Endothelial cell of umbilical vein (primary cell): ENCODE data around the gene GCLC. TPM values are rescaled to one million over a fixed set of nuclear protein-coding genes. Genes with fewer than 3 reads are reported as not detected.

Experiments
- BruUV-seq: library from RNA; stranded (reverse); fragments of 400-500 nt; replicated peaks from 2 replicates; lab custom pipeline; 2021; lab: Mats Ljungman, UMichigan
- CTCF ChIA-PET: fragments of 300-600, 350-600 bp; sonication (Branson Sonifier 250); formaldehyde crosslinking; loops from one replicate; lab custom pipeline; 2021; ENCODE audit warnings: antibody characterized with exemption, inconsistent platforms; lab: Charles Lee
- POLR2A ChIA-PET: fragments of 300-600, 350-600 bp; sonication (Branson Sonifier 250); formaldehyde crosslinking; loops from one replicate; lab custom pipeline; 2021; ENCODE audit warnings: antibody characterized with exemption, inconsistent platforms; lab: Charles Lee
- DNase-seq: peaks from one replicate; pipeline ENCODE4 v3.0.0-alpha.2; 2011; ENCODE audit warnings: low read depth, low spot score
- FAIRE-seq: peaks from 2 replicates; lab custom pipeline; 2011; peaks lifted over from hg19 to GRCh38; lab: Jason Lieb, UNC
- H2AFZ ChIP-seq: 2 replicates; pipeline ENCODE4 v1.6.0; 2012; ENCODE audit warnings: low read depth, low read length, control low read depth, inconsistent platforms
- H3K27ac ChIP-seq: 2 replicates; pipeline ENCODE4 v1.5.1; 2011; ENCODE audit warnings: low read depth, mild to moderate bottlenecking, control low read depth, low read length, moderate library complexity; ENCODE audit not compliant: insufficient read depth
- H3K27me3 ChIP-seq, 2 experiments: 2 replicates each; pipeline versions ENCODE4 v1.6.0 to v1.6.1; 2011; ENCODE audit warnings: low read length in 2 of 2, mixed read lengths in 1 of 2; ENCODE audit not compliant: control insufficient read depth in 2 of 2, insufficient read depth in 2 of 2
- H3K36me3 ChIP-seq, 2 experiments: 2 replicates in 1 of 2; 3 replicates in 1 of 2; pipeline ENCODE4 v1.5.1; 2011; ENCODE audit warnings: low read length in 2 of 2, mild to moderate bottlenecking in 1 of 2, moderate library complexity in 1 of 2; ENCODE audit not compliant: control insufficient read depth in 2 of 2, insufficient read depth in 2 of 2; ENCODE audit errors: extremely low read depth in 1 of 2
- H3K4me1 ChIP-seq: 3 replicates; pipeline ENCODE4 v1.5.1; 2011; ENCODE audit warnings: mild to moderate bottlenecking, low read length; ENCODE audit not compliant: control insufficient read depth, insufficient read depth; ENCODE audit errors: extremely low read depth
- H3K4me2 ChIP-seq: 2 replicates; pipeline ENCODE4 v1.6.1; 2011; ENCODE audit warnings: low read length, control low read depth, mixed read lengths; ENCODE audit not compliant: insufficient read depth
- H3K4me3 ChIP-seq, 3 experiments: fragments of 200-600 bp in 1 of 3; sonication (generic), shearing (Covaris generic) in 1 of 3; replicated peaks in 1 of 3; 2 replicates each; pipeline ENCODE4 v1.5.1; 2011 to 2016; ENCODE audit warnings: control low read depth in 3 of 3, low read length in 3 of 3, mild to moderate bottlenecking in 2 of 3, inconsistent platforms in 1 of 3, low read depth in 1 of 3, moderate library complexity in 1 of 3; ENCODE audit not compliant: insufficient read depth in 1 of 3
- H3K79me2 ChIP-seq: 2 replicates; pipeline ENCODE4 v1.6.0; 2012; ENCODE audit warnings: low read length, inconsistent platforms; ENCODE audit not compliant: control insufficient read depth, insufficient read depth
- H3K9ac ChIP-seq: replicated peaks from 2 replicates; pipeline ENCODE3; 2011; ENCODE audit warnings: low read length, control low read depth; ENCODE audit not compliant: insufficient read depth; ENCODE audit errors: extremely low read depth
- H3K9me1 ChIP-seq: replicated peaks from 3 replicates; pipeline ENCODE4 v1.6.0; 2011; ENCODE audit warnings: mild to moderate bottlenecking, low read length; ENCODE audit not compliant: control insufficient read depth, insufficient read depth; ENCODE audit errors: extremely low read depth
- H3K9me3 ChIP-seq: replicated peaks from 2 replicates; pipeline ENCODE4 v1.5.1; 2012; ENCODE audit warnings: low read length, inconsistent platforms; ENCODE audit not compliant: control insufficient read depth, insufficient read depth
- H4K20me1 ChIP-seq: replicated peaks from 2 replicates; pipeline ENCODE3; 2011; ENCODE audit warnings: mild to moderate bottlenecking, low read length; ENCODE audit not compliant: control insufficient read depth, insufficient read depth; ENCODE audit errors: extremely low read depth
- EZH2 ChIP-seq: IDR thresholded peaks from 2 replicates; pipeline ENCODE4 v1.6.1; 2012; ENCODE audit warnings: borderline replicate concordance, low read depth, mild to moderate bottlenecking, moderate library complexity, low read length, inconsistent platforms; ENCODE audit not compliant: severe bottlenecking
- FOS ChIP-seq: IDR thresholded peaks from 2 replicates; pipeline ENCODE4 v1.6.1; 2011; ENCODE audit warnings: mild to moderate bottlenecking, low read length, moderate library complexity, borderline replicate concordance; ENCODE audit not compliant: insufficient read depth
- GATA2 ChIP-seq: IDR thresholded peaks from 2 replicates; pipeline ENCODE4 v1.7.0; 2011; ENCODE audit warnings: low read depth, mild to moderate bottlenecking, moderate library complexity, mixed read lengths, low read length; ENCODE audit not compliant: insufficient read length, insufficient read depth
- JUN ChIP-seq: IDR thresholded peaks from 2 replicates; pipeline ENCODE4 v1.6.1; 2011; ENCODE audit warnings: borderline replicate concordance, low read depth; ENCODE audit not compliant: insufficient read length, insufficient read depth
- MYC ChIP-seq: IDR thresholded peaks from one replicate; pipeline ENCODE4 v1.6.1; 2011; ENCODE audit warnings: mild to moderate bottlenecking, low read depth, low read length
- POLR2A ChIP-seq: IDR thresholded peaks from 2 replicates; pipeline ENCODE4 v1.6.1; 2012; ENCODE audit warnings: low read depth, mild to moderate bottlenecking, control low read depth, low read length
- POLR2AphosphoS5 ChIP-seq: IDR thresholded peaks from 2 replicates; pipeline ENCODE4 v1.6.1; 2012; ENCODE audit warnings: low read depth, mild to moderate bottlenecking, control low read depth, low read length, moderate library complexity; ENCODE audit not compliant: insufficient read depth
- dilution Hi-C: fragments of 300-500 bp; cut with MboI; formaldehyde crosslinking; loops from one replicate; pipeline ENCODE4 v1.15.0; 2019; ENCODE audit warnings: low sequenced_read_pairs; ENCODE audit not compliant: extremely low pct_ligation_motif_present
- intact Hi-C: fragments of 100-400 bp; cut with micrococcal nuclease; formaldehyde crosslinking; loops from one replicate; pipeline ENCODE4 v1.10.0; 2022
- polyA plus RNA-seq, 4 experiments: library from polyadenylated mRNA; depleted of rRNA in 3 of 4; stranded (reverse) in 3 of 4; unstranded in 1 of 4; fragments of >200 nt; gene quantifications; 2 replicates each; pipeline versions ENCODE4 v1.2.1 to v1.2.3, GENCODE V29; 2011 to 2012; ENCODE audit warnings: missing spikeins in 1 of 4
- total RNA-seq: library from RNA; stranded (reverse); gene quantifications from 2 replicates; pipeline ENCODE4 v1.2.3, GENCODE V29; 2021
- TF ChIP-seq, protein P1 (sequence below): IDR thresholded peaks from 2 replicates; pipeline ENCODE4 v1.6.1; 2011; ENCODE audit not compliant: insufficient read depth, insufficient read length
- TF ChIP-seq, protein P2 (sequence below), 2 donors: IDR thresholded peaks; 1 replicate in 1 of 2; 2 replicates in 1 of 2; pipeline ENCODE4 v1.5.1; 2011; ENCODE audit warnings: low read length in 2 of 2, mild to moderate bottlenecking in 2 of 2, moderate library complexity in 2 of 2, control low read depth in 1 of 2, inconsistent platforms in 1 of 2, low read depth in 1 of 2; ENCODE audit not compliant: insufficient read depth in 1 of 2; ENCODE audit errors: extremely low read depth in 1 of 2

Gene GCLC
- total and polyA plus RNA-seq, 2 donors (not counting 3 experiments of a cell fraction or from before 2014, with no cell fraction given), result 7.3 to 22.8 TPM

DNA sequence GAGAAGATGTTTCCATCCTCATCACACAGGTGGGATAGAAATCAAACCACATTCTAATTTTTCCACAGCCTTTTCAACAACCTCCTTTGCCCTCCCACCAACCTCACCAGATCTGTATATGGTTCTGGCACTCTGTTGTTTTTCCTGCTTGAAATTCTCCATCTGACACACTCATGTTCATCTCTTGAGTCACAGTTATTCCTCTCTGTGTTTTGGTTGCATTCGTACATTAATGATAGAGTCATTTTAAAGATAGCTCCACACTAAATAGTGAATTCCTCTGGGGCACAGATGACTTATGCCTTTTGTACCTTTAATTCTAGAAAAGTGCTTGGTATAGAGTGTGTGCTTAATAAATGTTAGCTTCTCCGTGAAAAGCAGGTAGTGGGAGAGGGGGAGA lies 1.4 kb upstream of the GCLC start:
- Histone ChIP-seq H2AFZ (no peak overlapping the region), H4K20me1 (no peaks in the 10 kb centered on the region), H3K9me1 (no peaks in the 10 kb centered on the region), H3K4me3 (no peak overlapping the region), H3K79me2 (peaks cover 13% of the 10 kb centered on the region), H3K9me3 (no peaks in the 10 kb centered on the region), H3K9ac (no peak overlapping the region), H3K4me1 (peaks cover 24% of the 10 kb centered on the region), H3K36me3 (no peaks in the 10 kb centered on the region), H3K4me2 (no peak overlapping the region), H3K27me3 (no peaks in the 10 kb centered on the region), H3K27ac (no peak overlapping the region)
- POLR2A ChIA-PET, result no interaction called here
- dilution Hi-C loops, result no loop called here
- TF ChIP-seq POLR2A, result no peak
- TF ChIP-seq, protein P1, sequence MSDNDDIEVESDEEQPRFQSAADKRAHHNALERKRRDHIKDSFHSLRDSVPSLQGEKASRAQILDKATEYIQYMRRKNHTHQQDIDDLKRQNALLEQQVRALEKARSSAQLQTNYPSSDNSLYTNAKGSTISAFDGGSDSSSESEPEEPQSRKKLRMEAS, result no peak
- TF ChIP-seq MYC, result no peak
- TF ChIP-seq POLR2AphosphoS5, result no peak
- TF ChIP-seq FOS, result no peak
- no peak for TF ChIP-seq JUN
- TF ChIP-seq, protein P2, sequence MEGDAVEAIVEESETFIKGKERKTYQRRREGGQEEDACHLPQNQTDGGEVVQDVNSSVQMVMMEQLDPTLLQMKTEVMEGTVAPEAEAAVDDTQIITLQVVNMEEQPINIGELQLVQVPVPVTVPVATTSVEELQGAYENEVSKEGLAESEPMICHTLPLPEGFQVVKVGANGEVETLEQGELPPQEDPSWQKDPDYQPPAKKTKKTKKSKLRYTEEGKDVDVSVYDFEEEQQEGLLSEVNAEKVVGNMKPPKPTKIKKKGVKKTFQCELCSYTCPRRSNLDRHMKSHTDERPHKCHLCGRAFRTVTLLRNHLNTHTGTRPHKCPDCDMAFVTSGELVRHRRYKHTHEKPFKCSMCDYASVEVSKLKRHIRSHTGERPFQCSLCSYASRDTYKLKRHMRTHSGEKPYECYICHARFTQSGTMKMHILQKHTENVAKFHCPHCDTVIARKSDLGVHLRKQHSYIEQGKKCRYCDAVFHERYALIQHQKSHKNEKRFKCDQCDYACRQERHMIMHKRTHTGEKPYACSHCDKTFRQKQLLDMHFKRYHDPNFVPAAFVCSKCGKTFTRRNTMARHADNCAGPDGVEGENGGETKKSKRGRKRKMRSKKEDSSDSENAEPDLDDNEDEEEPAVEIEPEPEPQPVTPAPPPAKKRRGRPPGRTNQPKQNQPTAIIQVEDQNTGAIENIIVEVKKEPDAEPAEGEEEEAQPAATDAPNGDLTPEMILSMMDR (IDR thresholded peaks at IDR 0.05; ENCODE audit: extremely low read depth in 1 of 2, insufficient read depth in 1 of 2, low read depth in 1 of 2, low read length in 2 of 2), result no peak
- no peak for TF ChIP-seq EZH2
- TF ChIP-seq GATA2, result no peak
- no TSS peak for BruUV-seq
- FAIRE-seq (no peak), DNase-seq (no peak)
- CTCF ChIA-PET, result interaction anchor here (0.8 kb wide), 1 partner anchor 182 kb away, joined by 4 read pairs; no protein-coding TSS in a partner anchor
- intact Hi-C loops, result loop anchor here (5.0 to 10.0 kb wide), 5 partner anchors 241 to 886 kb away; partner anchors contain the start of genes GSTA4 and MLIP
